DMS153 treated with DMSO at 0.1 percent for 48 hours (cell line): ENCODE data around the gene TP63.

Experiments
- DNase-seq: peaks from one replicate; lab custom pipeline; 2025; ENCODE audit not compliant: unreplicated experiment; lab: John Stamatoyannopoulos, UW

TP63 gene

GRCh38 chr3:189849262-189849661 lies 218.1 kb downstream of the TP63 start:
- no peak for DNase-seq

GRCh38 chr3:189851682-189852081 lies 220.5 kb downstream of the TP63 start:
- no peak for DNase-seq

- no peak for DNase-seq
Observed at GRCh38 chr3:189853906-189854305, 222.7 kb downstream of the TP63 start.

GRCh38 chr3:189860296-189860695 lies 229.1 kb downstream of the TP63 start:
- DNase-seq, result no peak

GRCh38 chr3:189862385-189862998 lies 231.3 kb downstream of the TP63 start:
- DNase-seq, result no peak

- DNase-seq, result no peak
Observed at GRCh38 chr3:189863031-189863430, 231.8 kb downstream of the TP63 start.

GRCh38 chr3:189868061-189868460 lies 236.9 kb downstream of the TP63 start:
- DNase-seq, result no peak

- no peak for DNase-seq
Observed at GRCh38 chr3:189869165-189869564, 238.0 kb downstream of the TP63 start.

GRCh38 chr3:189871418-189871817 lies 240.2 kb downstream of the TP63 start:
- DNase-seq, result no peak

- no peak for DNase-seq
Observed at GRCh38 chr3:189883113-189883753, 252.0 kb downstream of the TP63 start.

GRCh38 chr3:189890496-189890895 lies 259.3 kb downstream of the TP63 start:
- no peak for DNase-seq

GRCh38 chr3:189896533-189896932 lies 265.3 kb downstream of the TP63 start:
- DNase-seq, result no peak

- no peak for DNase-seq
Observed at GRCh38 chr3:189897406-189897805, 266.2 kb downstream of the TP63 start.

- no peak for DNase-seq
Observed at GRCh38 chr3:189898559-189899153, 267.5 kb downstream of the TP63 start.

GRCh38 chr3:189899186-189899585 lies 268.0 kb downstream of the TP63 start:
- DNase-seq, result no peak

- no peak for DNase-seq
Observed at GRCh38 chr3:189900578-189900977, 269.4 kb downstream of the TP63 start.

- no peak for DNase-seq
Observed at GRCh38 chr3:189901481-189901880, 270.3 kb downstream of the TP63 start.

- DNase-seq, result no peak
Observed at GRCh38 chr3:189902230-189903186, 271.3 kb downstream of the TP63 start.

- no peak for DNase-seq
Observed at GRCh38 chr3:189903562-189904250, 272.5 kb downstream of the TP63 start.

- no peak for DNase-seq
Observed at GRCh38 chr3:189907803-189908202, 276.6 kb downstream of the TP63 start.

- no peak for DNase-seq
Observed at GRCh38 chr3:189908646-189909045, 277.5 kb downstream of the TP63 start.
